HG02885 (cell line): Measurements from ENCODE around the gene SLFN12L.
"Not testable (repeated sequence)": the region's sequence is repeated elsewhere in the genome, so short reads cannot be mapped to it uniquely, and the experiment has no call there.

Experiments
- ATAC-seq: cut with Tn5 transposase; IDR thresholded peaks from one replicate; pipeline ENCODE4 v1.9.1; 2021; ENCODE audit warnings: mild to moderate bottlenecking; ENCODE audit not compliant: unreplicated experiment, poor library complexity

Gene SLFN12L

DNA sequence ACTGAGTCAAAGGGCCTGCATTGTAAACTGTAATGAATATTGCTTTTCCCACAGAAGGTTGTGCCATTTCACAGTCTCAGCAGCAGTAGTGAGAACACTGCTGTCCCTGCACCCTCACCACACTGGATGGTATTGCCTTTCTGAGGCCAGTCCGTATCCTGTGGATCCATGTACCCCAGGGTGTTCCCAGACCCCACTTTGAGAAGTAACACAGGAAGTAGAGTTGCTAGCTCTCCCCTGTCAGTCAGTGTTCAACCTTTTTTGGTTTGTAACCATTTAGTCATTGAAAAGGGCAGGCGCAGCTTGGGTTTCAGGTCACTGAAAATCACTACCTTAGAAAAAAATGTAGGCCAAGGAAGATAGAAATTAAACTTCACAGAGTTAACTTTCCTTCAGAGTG lies 37.9 kb downstream of the SLFN12L start:
- no peak for ATAC-seq

DNA sequence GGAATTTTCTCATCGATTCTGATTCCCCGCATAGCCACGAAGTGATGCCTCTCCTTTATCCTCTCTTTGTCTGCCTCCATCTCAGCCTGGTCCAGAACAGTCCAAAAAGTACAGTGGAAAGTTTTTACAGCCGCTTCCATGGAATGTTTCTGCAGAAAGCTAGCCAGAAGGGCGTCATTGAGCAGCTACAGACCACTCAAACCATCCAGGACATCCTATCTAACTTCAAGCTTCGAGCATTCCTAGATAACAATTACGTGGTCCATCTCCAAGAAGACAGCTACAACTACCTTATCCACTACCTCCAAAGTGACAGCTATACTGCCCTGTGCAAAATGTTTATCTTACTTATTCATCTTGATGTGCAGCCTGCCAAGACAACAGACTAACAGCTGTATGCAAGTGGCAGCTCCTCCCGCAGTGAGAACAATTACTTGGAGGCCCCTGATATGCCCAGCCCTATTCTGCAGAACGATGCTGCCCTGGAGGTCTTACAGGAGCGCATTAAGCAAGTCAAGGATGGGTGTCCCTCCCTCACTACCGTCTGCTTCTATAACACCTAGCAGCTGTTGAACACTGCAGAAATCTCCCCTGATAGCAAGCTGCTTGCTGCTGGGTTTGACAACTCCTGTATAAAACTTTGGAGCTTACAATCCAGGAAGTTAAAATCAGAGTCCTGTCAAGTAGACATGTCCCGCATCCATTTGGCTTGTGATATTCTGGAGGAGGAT lies 38.9 kb downstream of the SLFN12L start:
- ATAC-seq = no peak

DNA sequence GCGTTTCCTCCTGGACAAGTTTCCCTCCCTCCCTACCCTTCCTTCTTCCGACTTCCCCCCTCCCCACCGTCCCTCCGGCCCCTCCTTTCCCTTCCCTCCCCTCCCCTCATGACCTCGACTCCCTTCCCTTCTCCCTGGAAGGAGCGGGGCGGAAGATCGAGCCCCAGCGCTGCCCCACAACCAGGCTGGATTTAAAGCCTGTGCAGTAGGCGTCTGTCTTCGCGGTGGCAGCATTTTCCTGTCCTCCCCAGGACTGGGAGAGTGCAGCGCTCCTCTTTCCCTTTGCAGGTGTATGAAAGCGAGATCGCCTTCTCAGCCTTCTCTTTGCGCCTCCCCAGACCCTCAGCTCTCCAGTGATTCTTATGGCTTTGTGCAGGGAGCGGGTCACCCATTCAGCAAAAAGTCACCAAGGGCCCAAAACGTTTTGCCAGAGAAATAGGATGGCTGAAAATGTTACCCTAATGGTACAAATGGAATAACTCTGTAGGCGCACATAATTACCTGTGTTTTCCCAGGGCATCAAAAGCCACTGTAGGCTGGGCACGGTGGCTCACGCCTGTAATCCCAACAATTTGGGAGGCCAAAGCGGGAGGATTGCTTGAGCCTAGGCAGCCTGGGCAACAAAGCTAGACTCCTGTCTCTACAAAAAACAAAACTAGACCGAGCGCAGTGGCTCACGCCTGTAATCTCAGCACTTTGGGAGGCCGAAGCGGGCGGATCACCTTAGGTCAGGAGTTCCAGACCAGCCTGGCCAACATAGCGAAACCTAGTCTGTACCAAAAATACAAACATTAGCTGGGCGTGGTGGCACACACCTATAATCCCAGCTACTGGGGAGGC lies 40.8 kb downstream of the SLFN12L start:
- no peak for ATAC-seq

DNA sequence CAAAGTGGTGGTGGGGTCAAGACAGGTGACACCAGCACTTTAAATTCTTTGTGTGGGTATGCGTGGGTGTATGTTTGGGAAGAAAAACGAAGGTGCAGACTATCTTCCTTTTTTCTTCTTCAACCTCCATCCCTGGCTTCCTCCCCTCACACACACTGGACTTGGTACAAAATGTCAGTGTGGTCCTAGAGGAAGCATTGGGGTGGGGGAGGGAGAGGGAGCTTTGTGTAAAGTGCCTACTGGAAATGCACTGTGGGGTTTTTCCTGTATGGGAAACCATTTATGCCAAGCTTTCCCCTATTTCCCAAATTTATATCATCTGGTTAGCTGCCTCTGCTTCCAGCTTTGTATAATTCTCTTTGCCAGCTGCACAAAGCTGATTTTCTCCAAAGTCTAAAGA lies 44.4 kb downstream of the SLFN12L start:
- ATAC-seq = no peak

DNA sequence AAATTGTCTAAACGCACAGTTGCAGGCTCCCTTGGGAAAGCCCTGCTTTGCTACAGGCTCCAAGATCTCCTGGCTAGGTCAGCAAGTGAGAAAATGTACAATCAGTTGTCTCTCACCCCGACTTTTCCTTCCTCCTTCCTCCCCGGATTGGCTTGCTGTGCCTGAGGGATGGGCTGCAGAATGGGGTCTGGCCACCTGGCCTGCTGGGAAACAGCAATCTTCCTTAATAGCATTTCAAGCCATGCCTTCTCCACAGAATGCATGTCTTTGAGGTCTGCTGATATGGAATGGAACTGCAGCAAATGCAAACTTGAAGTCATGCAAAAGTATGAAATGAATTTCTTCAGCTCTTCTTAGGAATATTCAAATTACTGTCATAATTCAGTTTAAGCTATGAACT lies 46.1 kb downstream of the SLFN12L start:
- ATAC-seq = no peak

DNA sequence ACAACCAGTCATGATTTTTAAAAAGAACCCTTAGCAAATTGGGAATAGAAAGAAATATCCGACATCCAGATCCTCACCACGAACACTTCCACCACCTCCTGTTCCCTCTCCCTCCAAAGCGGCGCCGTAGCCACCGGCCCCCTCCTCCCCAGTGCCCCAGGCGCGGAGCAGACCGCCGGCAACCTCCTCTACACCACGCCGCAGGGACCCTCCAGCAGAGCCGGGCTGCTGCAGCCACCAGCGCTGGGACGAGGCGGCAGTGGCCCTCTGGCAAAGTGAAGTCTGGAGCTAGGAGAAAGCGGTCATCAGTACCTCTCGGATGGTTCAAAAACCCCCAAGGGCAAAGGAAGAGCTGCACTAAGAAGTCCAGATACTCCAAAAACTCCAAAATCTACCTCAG lies 47.5 kb downstream of the SLFN12L start:
- no peak for ATAC-seq

DNA sequence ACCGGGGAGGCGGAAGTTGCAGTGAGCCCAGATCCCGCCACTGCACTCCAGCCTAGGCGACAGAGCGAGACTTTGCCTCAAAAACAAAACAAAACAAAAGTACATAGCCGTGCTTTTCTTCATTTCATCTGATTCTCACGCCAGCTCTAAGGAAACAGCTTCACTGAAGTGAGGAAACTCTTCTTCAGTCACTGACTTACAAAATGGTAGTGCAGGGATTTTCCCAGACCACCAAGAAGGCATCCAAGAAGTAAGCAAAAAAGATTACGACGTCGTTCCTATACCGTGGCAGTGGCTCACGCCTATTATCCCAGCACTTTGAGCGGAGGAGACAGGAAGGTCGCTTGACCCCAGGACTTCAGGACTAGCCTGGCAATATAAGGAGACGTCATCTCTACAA lies 48.5 kb downstream of the SLFN12L start:
- ATAC-seq = no peak

DNA sequence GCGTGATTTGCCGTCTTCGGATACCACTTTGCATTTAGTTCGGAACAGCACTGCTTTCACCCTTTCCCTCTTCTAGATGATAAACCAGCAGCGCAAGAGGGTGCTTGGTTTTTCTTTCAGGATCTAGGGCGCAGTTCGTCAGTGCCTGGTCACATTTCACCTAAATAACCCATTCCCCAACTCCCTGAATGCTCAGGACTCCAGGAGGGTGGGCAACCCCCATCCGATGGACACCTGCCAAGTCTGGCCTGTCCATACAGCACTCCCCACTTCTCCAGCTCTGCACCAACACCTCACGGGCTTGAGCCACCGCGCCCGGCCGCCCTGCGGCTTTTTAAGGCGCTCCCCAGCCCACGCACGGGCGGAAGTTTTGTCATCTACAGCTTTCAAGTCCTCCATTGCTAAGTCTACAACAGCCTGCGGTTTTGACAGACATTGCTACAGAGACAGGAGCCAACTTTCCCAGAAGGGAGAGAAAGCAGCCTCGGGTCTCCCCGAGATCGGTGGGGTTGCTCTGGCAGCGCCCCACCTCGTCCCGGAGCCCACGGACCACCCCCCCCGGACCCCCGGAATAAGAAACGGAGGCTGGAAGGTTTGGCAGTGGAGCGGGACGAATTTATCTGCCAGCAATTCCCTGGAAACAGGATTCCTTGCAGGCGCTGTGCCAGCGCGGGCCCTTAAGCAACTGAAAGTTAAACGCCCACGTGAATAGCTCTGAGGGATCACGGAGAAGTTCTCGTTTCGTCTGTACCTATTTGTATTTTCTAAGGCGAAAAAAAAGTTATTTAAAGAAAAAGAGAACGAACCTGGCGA lies 50.4 kb downstream of the SLFN12L start:
- no peak for ATAC-seq

DNA sequence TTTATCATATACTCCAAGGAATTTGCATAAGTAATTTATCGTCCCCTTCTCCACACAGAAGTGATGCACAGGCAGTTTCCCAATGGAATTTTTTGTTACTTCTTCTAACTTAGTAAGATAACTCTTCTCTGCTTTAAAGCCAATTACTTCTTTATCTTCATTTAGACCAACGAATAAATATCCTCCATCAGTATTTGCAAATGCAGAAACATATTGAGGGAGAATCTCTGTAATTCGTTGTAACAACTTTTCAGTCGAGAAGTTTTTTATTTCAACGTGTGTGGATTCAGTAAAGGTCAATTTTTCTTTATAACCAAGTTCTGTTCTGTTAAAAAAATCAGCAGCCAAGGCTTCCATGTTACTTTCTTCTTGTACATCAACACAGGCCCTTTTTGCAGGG lies 58.2 kb downstream of the SLFN12L start:
- ATAC-seq = no peak

DNA sequence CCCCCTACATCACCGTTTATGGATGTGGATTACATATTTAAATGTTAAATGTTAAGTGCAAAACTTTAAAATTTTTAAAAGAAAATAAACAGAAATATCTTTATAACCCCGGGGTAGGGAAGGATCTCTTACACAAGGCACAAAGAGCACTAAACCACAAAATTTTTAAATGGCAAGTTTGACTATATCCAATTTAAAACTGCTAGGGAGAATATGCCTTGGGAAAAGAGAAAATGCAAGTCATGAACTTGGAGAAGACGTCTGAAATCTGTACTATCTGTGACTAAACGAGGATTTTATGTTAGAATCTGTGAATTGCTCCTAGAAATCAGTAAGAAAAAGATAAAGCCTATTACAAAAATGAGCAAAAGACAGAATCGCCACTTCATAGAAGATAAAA lies 60.2 kb downstream of the SLFN12L start:
- no peak for ATAC-seq

DNA sequence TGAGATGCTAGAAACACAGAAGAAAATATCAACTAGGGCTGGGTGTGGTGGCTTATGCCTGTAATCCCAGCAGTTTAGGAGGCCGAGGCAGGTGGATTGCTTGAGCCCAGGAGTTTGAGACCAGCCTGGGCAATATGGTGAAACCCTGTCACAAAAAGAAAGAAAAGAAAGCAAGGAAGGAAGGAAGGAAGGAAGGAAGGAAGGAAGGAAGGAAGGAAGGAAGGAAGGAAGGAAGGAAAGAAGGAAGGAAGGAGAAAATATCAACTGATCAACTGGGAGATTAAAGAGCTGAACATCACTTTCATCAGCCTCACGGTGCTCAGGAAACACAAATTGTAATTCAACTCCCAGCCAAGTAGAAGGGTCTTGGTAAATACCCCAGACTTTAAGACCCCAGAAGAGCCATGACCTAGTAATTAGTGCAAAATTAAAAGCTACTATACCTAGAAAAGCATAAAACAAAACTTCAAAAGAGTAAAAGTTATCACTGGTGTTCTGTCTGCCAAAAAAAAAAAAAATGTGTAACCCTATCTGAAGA lies 61.1 kb downstream of the SLFN12L start:
- ATAC-seq = no peak

DNA sequence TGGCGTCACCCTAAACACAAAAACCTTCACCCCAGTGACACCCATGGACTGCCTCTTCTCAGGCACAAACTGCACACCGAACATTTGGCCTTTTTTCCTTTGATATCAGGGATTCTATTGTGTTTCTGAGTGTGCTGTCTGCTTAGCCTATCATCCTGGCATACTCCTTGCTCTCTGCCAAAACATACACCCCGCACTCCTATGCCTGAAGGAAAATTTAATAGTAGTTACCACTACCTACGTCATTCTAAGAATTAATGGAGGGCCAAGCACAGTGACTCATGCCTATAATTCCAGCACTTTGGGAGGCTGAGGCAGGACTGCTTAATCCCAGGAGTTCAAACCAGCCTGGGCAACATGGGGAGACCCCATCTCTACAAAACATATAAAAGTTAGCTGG lies 69.0 kb downstream of the SLFN12L start:
- no peak for ATAC-seq

DNA sequence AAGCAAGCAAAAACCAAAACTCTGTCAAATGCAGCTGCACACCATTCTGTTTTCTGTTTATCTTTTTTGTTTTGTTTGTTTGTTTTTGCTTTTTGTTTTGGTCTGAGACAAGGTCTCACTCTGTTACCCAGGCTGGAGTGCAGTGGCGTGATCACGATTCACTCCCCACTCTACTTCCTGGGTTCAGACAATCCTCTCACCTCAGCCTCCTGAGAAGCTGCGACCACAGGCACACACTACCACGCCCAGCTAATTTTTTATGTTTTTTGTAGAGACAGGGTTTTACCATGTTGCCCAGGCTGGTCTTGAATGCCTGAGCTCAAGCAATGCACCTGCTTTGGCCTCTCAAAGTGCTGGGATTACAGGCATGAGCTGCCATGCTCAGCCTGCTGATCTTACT lies 69.7 kb downstream of the SLFN12L start:
- no peak for ATAC-seq

DNA sequence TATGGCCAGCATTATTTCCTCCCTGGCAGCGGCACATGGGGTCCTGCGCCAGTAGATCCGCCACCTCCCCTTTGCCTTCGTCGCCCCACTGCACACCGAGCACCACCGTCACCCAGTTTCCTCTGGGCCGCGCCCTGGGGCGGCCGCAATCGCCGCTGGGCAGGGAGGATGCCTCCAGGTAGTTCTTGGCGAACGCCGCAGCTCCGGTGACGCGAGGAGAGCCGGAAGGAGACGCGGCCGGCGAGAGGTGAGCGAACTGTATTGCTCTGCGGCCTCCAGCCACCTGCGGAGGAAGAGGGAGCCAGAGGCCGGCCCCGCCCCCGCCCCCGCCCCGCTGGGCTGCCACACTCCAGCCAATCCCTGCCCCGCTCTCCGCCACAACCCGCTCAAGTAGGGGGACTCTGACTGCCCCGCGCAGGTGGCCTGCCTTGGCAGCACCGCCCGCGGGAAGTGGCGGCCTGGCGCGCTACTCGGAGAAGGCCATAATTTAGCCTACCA lies 77.1 kb downstream of the SLFN12L start:
- ATAC-seq = peak; percentile 73

DNA sequence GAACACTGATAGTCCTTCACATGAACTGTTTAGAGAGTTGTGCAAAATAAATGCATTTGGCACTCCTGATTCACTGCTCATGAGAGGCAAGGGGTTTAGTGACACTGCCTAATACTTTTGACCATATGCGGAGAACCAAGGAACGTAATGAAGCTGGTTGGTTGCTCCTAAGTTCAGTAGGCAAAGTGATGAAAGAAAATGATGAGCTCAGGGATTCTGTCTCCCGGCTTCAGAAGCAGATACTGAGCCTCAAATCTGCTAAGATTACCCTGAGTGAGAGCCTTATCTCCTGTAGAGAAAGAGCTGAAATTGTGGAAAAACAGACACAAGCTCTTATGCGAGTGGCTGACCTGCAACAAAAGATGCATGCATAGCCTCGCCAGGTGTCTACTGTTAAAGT lies 83.4 kb downstream of the SLFN12L start:
- not testable (repeated sequence) for ATAC-seq

DNA sequence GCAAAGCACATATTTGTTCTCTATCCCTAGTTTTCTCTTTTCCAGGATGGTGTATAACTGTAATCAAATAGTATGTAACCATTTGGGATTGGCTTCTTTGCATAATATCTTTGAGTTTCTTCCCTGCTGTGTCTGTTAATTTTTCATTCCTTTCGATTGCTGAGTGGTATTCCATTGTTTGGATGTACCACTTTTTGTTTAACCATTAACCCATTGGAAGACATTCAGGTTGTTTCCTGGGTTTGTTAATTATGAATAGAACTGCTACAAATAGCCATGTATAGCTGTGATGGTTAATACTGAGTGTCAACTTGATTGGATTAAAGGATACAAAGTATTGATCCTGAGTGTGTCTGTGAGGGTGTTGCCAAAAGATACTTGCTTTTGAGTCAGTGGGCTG lies 84.3 kb downstream of the SLFN12L start:
- ATAC-seq = no peak

DNA sequence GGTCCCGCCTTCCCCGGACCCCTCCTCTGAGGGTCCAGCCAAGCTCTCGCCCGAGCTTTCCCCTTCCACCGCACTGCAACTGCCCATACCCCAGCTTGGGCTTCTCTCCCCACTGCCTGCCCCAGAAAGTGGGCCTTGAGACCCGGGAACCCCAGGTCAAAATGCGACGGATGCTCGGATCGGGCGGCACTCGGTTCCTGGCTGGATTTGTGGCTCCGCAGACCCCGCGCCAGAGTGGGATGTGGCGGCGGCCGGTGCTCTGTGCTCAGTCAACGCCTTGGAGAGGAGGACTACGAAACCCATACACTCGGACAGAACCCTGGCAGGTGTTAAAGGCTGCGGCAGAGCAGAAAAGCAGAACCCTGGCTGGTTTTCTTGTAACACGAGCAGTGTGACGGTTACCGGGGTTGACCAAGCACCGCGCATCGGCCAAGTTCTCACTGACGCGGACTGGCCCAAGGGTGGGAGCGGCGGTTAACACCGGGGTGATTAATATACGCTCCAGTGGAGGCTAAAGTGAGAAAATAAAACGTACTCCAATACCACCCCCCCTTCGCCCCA lies 88.0 kb downstream of the SLFN12L start:
- ATAC-seq = no peak

DNA sequence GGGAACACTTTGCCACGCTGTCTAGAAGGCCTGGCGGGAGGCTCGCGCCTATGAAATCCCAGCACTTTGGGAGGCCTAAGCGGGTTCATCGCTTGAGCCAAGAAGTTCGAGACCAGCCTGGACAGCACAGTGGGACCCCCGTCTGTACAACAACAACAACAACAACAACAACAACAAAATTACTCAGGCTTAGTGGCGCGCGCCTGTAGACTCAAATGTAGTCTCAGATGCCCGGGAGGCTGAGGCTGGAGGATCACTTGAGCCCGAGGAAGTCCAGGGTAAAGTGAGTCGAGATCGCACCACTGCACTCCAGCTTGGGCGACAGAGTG lies 88.6 kb downstream of the SLFN12L start:
- no peak for ATAC-seq

DNA sequence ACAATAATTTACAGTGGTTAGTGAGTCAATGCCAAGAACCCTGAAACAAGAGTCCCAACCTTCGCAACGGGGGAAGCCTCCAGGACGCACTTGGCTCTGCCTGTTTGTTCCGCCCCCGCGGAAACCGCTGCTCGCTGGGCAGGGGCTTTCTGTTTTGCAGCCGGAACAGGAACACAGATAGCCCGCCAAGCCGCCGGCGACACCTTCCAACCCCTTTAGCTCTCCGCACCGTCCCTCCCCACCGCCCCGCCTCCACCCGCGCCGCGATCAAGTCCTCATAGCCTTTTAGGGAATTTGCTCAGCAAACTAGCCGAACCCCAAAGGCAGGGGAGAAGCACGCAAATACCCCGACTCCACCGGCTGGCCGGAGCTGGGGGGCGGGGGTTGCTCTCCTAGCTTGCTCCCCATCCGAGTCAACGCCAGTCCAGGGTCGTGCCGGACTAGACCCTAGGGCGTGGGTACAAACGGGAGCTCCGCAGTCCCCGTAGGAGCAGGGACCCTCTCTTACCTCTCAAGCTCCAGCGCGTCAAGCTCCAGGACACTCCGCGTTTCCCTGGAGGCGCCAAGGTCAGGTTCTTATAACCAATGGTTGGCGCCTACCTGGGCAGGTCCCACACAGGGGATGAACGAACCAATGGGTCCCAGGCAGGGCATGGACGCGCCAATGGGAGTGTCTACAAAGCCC lies 89.1 kb downstream of the SLFN12L start, which contains the start of gene SLFN13:
Gene SLFN13 (minus strand): TSS at position 553 of the 685 bp plus-strand sequence. CDS start 3,086 bp downstream, outside the sequence.
- peak; percentile 74 for ATAC-seq

DNA sequence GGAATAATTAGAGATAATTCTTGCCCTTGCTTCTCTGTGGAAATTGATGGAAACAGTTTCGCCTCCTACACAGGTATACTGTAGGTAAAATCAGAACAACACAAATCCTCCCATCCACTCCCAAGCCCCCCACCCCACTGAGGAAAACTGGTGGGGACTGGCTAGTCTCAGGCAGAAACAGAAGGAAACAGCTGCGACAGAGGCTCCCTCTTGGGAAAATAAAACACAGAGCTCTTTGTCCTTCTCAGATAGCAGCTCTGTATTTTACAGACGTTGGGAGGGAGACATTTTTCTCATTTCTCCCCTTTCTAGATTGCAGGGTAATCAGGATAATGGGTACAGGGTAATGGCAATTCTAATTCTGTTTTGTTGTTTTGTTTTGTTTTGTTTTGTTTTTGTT lies 90.0 kb downstream of the SLFN12L start:
- ATAC-seq = no peak
